Liver (tissue), 3 donors: Measurements from ENCODE around the gene COL4A4.

Experiments used
- JUND ChIP-seq, 2 donors: IDR thresholded peaks; 2 replicates each; pipeline ENCODE4 v1.6.1; 2016; ENCODE audit warnings: antibody characterized with exemption in 2 of 2
- TAF1 ChIP-seq: conservative IDR thresholded peaks from 2 replicates; pipeline ENCODE4 v1.6.1; 2016; ENCODE audit warnings: antibody characterized with exemption, mild to moderate bottlenecking
- TF ChIP-seq, protein P1 (sequence below): fragments of 150-350 bp; IDR thresholded peaks from 2 replicates; pipeline ENCODE4 v1.5.1; 2017; ENCODE audit warnings: improper control_type of control experiment, low read depth, low read length; ENCODE audit not compliant: missing input control
- TF ChIP-seq, protein P2 (sequence below): IDR thresholded peaks from 2 replicates; pipeline ENCODE4 v1.6.1; 2016; ENCODE audit warnings: antibody characterized with exemption, mild to moderate bottlenecking
- donor health status: healthy.
- donor health status: healthy.

DNA sequence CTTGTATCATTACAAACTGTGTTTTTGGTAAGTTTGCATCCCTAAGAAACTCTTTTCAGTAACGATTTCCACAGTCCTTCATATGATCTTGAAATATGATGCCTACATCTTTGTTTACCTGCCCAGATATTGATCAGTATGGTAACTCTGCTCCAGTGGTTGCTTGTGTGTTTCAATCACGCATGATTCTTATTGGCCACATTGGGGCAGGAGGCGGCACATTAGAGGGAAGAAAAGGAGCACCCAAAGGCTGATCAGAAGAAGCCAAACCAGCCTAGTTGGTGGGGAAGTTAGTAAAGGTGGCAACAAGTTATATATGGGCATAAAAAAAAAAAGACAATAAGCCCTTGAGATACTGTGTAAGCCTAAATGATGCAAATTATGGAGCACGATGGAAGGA lies 169.2 kb downstream of the COL4A4 start:
- TF ChIP-seq JUND (IDR thresholded peaks at IDR 0.05) (no peak), TAF1 (no peak)
- TF ChIP-seq, protein P1, sequence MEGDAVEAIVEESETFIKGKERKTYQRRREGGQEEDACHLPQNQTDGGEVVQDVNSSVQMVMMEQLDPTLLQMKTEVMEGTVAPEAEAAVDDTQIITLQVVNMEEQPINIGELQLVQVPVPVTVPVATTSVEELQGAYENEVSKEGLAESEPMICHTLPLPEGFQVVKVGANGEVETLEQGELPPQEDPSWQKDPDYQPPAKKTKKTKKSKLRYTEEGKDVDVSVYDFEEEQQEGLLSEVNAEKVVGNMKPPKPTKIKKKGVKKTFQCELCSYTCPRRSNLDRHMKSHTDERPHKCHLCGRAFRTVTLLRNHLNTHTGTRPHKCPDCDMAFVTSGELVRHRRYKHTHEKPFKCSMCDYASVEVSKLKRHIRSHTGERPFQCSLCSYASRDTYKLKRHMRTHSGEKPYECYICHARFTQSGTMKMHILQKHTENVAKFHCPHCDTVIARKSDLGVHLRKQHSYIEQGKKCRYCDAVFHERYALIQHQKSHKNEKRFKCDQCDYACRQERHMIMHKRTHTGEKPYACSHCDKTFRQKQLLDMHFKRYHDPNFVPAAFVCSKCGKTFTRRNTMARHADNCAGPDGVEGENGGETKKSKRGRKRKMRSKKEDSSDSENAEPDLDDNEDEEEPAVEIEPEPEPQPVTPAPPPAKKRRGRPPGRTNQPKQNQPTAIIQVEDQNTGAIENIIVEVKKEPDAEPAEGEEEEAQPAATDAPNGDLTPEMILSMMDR = no peak
- TF ChIP-seq, protein P2, sequence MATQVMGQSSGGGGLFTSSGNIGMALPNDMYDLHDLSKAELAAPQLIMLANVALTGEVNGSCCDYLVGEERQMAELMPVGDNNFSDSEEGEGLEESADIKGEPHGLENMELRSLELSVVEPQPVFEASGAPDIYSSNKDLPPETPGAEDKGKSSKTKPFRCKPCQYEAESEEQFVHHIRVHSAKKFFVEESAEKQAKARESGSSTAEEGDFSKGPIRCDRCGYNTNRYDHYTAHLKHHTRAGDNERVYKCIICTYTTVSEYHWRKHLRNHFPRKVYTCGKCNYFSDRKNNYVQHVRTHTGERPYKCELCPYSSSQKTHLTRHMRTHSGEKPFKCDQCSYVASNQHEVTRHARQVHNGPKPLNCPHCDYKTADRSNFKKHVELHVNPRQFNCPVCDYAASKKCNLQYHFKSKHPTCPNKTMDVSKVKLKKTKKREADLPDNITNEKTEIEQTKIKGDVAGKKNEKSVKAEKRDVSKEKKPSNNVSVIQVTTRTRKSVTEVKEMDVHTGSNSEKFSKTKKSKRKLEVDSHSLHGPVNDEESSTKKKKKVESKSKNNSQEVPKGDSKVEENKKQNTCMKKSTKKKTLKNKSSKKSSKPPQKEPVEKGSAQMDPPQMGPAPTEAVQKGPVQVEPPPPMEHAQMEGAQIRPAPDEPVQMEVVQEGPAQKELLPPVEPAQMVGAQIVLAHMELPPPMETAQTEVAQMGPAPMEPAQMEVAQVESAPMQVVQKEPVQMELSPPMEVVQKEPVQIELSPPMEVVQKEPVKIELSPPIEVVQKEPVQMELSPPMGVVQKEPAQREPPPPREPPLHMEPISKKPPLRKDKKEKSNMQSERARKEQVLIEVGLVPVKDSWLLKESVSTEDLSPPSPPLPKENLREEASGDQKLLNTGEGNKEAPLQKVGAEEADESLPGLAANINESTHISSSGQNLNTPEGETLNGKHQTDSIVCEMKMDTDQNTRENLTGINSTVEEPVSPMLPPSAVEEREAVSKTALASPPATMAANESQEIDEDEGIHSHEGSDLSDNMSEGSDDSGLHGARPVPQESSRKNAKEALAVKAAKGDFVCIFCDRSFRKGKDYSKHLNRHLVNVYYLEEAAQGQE = no peak
